Measurements from ENCODE around the gene PRRC2A.

The PRRC2A gene

DNA sequence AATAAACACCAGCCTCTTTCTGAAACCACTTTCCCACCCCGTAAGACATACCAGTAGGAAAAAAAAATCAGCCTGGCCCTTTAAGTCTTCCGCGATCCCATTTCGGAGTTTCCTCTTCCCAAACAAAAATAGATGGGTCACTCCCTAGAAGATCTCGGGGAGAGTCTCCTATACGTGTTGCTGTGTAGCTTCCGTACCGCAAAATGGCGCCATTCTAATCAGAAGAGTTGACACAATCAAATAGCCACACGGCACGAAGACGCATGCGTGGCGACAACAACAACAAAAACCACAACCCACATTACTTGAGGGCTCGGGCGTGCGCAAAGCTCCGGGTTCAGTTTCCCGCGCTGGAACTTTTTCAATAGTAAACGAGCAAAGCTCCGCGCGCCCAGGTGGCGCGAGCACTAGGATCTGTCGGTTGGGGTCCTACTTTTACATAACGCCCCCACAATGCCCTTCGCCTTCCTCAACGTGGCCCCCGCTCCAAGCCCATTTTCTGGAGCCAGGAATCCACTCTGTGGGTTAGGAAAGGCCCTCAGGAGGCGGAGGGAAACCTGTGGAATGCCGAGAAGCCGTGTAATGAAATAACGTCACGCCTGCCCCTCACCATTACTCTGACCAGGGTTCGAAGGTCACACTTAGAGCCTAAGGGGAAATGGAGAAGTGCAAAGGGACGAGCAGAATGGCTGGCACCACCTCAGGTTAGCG is 44.4 kb downstream of the PRRC2A start, which contains the start of gene GPANK1:
Gene GPANK1 (minus strand): TSS at position 208 of the 711 bp plus-strand sequence. CDS start 519 bp downstream, outside the sequence.
- H3K36me3 ChIP-seq (ENCODE audit: control insufficient read depth in 2 of 2, insufficient read depth in 1 of 2, low read length in 2 of 2) = peaks cover 22 to 56% of the 10 kb centered on the region in 2 experiments
- H3K9me3 ChIP-seq (ENCODE audit: control insufficient read depth, insufficient read depth, low read depth, low read length) = no peaks in the 10 kb centered on the region
- ChIA-PET POLR2A (interaction anchor here (0.6 to 7.4 kb wide), 26 partner anchors 8 to 525 kb away, joined by 3 to 180 read pairs (median 6); partner anchors contain the start of genes ABHD16A, APOM, ATP6V1G2 and BAG6), CTCF (interaction anchor here (0.7 to 1.6 kb wide), 6 partner anchors 9 to 125 kb away, joined by 3 to 8 read pairs (median 4); partner anchors contain the start of genes APOM and BAG6)
- peak within 1 kb of the TSS; percentile 92 for H3K27ac ChIP-seq (ENCODE audit: extremely low read depth, low read depth, low read length)
- peak within 1 kb of the TSS; percentile 92 for H3K4me3 ChIP-seq (ENCODE audit: low read depth, low read length)
- peaks cover 6% of the 10 kb centered on the region; the same call in 1 of the 2 replicates for H3K4me1 ChIP-seq (ENCODE audit: control insufficient read depth, insufficient read depth, low read length)
- TF ChIP-seq, protein P1, sequence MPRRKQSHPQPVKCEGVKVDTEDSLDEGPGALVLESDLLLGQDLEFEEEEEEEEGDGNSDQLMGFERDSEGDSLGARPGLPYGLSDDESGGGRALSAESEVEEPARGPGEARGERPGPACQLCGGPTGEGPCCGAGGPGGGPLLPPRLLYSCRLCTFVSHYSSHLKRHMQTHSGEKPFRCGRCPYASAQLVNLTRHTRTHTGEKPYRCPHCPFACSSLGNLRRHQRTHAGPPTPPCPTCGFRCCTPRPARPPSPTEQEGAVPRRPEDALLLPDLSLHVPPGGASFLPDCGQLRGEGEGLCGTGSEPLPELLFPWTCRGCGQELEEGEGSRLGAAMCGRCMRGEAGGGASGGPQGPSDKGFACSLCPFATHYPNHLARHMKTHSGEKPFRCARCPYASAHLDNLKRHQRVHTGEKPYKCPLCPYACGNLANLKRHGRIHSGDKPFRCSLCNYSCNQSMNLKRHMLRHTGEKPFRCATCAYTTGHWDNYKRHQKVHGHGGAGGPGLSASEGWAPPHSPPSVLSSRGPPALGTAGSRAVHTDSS (tag by site-specific recombination; IDR thresholded peaks at IDR 0.05) = 0 out of 2 replicates have a peak, but pooled peaks have one; percentile 34
- TF ChIP-seq KLF8 (tag by site-specific recombination; IDR thresholded peaks at IDR 0.05) (peak; percentile 48; the same call in 1 of the 2 replicates), WT1 (tag by site-specific recombination; IDR thresholded peaks at IDR 0.05) (peak; percentile 78), SCRT1 (tag by site-specific recombination; IDR thresholded peaks at IDR 0.05; ENCODE audit: borderline replicate concordance) (peak; percentile 95), ZNF24 (tag by site-specific recombination; IDR thresholded peaks at IDR 0.05) (peak; percentile 21; the same call in 1 of the 2 replicates), ZSCAN23 (tag by site-specific recombination; IDR thresholded peaks at IDR 0.05) (no peak), SP3 (tag by site-specific recombination; IDR thresholded peaks at IDR 0.05) (no peak), YY1 (tag by site-specific recombination; IDR thresholded peaks at IDR 0.05) (peak; percentile 71; the same call in 1 of the 2 replicates), ZFHX2 (tag by site-specific recombination; conservative IDR thresholded peaks at IDR 0.05) (peak; percentile 54), ZBTB21 (tag by site-specific recombination; IDR thresholded peaks at IDR 0.05) (peak; percentile 66), IKZF3 (tag by site-specific recombination; IDR thresholded peaks at IDR 0.05) (peak; percentile 67), SCRT2 (tag by site-specific recombination; IDR thresholded peaks at IDR 0.05) (peak; percentile 99), ZNF423 (tag by site-specific recombination; IDR thresholded peaks at IDR 0.05) (no peak), ZNF561 (tag by site-specific recombination; IDR thresholded peaks at IDR 0.05; ENCODE audit: borderline replicate concordance) (peak; percentile 28; the same call in 1 of the 2 replicates), ZNF23 (tag by site-specific recombination; IDR thresholded peaks at IDR 0.05; ENCODE audit: borderline replicate concordance) (no peak), TCF7L2 (IDR thresholded peaks at IDR 0.05; ENCODE audit: borderline replicate concordance, low read depth, low read length) (peak; percentile 62; the same call in 1 of the 2 replicates), ZNF394 (tag by site-specific recombination; IDR thresholded peaks at IDR 0.05; ENCODE audit: borderline replicate concordance) (peak; percentile 12; the same call in 1 of the 2 replicates), ZBTB8A (tag by site-specific recombination; IDR thresholded peaks at IDR 0.05) (peak; percentile 28)
- TF ChIP-seq, protein P2, sequence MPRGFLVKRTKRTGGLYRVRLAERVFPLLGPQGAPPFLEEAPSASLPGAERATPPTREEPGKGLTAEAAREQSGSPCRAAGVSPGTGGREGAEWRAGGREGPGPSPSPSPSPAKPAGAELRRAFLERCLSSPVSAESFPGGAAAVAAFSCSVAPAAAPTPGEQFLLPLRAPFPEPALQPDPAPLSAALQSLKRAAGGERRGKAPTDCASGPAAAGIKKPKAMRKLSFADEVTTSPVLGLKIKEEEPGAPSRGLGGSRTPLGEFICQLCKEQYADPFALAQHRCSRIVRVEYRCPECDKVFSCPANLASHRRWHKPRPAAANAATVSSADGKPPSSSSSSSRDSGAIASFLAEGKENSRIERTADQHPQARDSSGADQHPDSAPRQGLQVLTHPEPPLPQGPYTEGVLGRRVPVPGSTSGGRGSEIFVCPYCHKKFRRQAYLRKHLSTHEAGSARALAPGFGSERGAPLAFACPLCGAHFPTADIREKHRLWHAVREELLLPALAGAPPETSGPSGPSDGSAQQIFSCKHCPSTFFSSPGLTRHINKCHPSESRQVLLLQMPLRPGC (tag by site-specific recombination; IDR thresholded peaks at IDR 0.05) = peak; percentile 55; the same call in 1 of the 2 replicates
- TF ChIP-seq, protein P3, sequence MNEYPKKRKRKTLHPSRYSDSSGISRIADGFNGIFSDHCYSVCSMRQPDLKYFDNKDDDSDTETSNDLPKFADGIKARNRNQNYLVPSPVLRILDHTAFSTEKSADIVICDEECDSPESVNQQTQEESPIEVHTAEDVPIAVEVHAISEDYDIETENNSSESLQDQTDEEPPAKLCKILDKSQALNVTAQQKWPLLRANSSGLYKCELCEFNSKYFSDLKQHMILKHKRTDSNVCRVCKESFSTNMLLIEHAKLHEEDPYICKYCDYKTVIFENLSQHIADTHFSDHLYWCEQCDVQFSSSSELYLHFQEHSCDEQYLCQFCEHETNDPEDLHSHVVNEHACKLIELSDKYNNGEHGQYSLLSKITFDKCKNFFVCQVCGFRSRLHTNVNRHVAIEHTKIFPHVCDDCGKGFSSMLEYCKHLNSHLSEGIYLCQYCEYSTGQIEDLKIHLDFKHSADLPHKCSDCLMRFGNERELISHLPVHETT (tag by site-specific recombination; IDR thresholded peaks at IDR 0.05) = 0 out of 2 replicates have a peak, but pooled peaks have one; percentile 21
- TF ChIP-seq, protein P4, sequence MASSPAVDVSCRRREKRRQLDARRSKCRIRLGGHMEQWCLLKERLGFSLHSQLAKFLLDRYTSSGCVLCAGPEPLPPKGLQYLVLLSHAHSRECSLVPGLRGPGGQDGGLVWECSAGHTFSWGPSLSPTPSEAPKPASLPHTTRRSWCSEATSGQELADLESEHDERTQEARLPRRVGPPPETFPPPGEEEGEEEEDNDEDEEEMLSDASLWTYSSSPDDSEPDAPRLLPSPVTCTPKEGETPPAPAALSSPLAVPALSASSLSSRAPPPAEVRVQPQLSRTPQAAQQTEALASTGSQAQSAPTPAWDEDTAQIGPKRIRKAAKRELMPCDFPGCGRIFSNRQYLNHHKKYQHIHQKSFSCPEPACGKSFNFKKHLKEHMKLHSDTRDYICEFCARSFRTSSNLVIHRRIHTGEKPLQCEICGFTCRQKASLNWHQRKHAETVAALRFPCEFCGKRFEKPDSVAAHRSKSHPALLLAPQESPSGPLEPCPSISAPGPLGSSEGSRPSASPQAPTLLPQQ (tag by site-specific recombination; IDR thresholded peaks at IDR 0.05) = peak; percentile 56; the same call in 1 of the 2 replicates
- TF ChIP-seq, protein P5, sequence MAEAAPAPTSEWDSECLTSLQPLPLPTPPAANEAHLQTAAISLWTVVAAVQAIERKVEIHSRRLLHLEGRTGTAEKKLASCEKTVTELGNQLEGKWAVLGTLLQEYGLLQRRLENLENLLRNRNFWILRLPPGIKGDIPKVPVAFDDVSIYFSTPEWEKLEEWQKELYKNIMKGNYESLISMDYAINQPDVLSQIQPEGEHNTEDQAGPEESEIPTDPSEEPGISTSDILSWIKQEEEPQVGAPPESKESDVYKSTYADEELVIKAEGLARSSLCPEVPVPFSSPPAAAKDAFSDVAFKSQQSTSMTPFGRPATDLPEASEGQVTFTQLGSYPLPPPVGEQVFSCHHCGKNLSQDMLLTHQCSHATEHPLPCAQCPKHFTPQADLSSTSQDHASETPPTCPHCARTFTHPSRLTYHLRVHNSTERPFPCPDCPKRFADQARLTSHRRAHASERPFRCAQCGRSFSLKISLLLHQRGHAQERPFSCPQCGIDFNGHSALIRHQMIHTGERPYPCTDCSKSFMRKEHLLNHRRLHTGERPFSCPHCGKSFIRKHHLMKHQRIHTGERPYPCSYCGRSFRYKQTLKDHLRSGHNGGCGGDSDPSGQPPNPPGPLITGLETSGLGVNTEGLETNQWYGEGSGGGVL (tag by site-specific recombination; IDR thresholded peaks at IDR 0.05) = no peak
- TF ChIP-seq, protein P6, sequence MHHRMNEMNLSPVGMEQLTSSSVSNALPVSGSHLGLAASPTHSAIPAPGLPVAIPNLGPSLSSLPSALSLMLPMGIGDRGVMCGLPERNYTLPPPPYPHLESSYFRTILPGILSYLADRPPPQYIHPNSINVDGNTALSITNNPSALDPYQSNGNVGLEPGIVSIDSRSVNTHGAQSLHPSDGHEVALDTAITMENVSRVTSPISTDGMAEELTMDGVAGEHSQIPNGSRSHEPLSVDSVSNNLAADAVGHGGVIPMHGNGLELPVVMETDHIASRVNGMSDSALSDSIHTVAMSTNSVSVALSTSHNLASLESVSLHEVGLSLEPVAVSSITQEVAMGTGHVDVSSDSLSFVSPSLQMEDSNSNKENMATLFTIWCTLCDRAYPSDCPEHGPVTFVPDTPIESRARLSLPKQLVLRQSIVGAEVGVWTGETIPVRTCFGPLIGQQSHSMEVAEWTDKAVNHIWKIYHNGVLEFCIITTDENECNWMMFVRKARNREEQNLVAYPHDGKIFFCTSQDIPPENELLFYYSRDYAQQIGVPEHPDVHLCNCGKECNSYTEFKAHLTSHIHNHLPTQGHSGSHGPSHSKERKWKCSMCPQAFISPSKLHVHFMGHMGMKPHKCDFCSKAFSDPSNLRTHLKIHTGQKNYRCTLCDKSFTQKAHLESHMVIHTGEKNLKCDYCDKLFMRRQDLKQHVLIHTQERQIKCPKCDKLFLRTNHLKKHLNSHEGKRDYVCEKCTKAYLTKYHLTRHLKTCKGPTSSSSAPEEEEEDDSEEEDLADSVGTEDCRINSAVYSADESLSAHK (tag by site-specific recombination; IDR thresholded peaks at IDR 0.05) = no peak
- TF ChIP-seq, protein P7, sequence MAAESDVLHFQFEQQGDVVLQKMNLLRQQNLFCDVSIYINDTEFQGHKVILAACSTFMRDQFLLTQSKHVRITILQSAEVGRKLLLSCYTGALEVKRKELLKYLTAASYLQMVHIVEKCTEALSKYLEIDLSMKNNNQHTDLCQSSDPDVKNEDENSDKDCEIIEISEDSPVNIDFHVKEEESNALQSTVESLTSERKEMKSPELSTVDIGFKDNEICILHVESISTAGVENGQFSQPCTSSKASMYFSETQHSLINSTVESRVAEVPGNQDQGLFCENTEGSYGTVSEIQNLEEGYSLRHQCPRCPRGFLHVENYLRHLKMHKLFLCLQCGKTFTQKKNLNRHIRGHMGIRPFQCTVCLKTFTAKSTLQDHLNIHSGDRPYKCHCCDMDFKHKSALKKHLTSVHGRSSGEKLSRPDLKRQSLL (tag by site-specific recombination; IDR thresholded peaks at IDR 0.05) = 0 out of 2 replicates have a peak, but pooled peaks have one; percentile 51
